ENCODE measurements around the gene ERI2.

Gene ERI2

GRCh38 chr16:20844588-20844987 is 38.3 kb upstream of the ERI2 start:
- no peak for TF ChIP-seq CTCF (IDR thresholded peaks at IDR 0.05; ENCODE audit: insufficient read depth, low read length, poor library complexity, severe bottlenecking)
- Histone ChIP-seq H3K27me3 (replicated peaks; ENCODE audit: control insufficient read depth, insufficient read depth, low read length) (no peaks in the 10 kb centered on the region), H3K36me3 (ENCODE audit: control insufficient read depth, insufficient read depth, low read length) (no peaks in the 10 kb centered on the region; the same call in 1 of the 2 replicates), H3K4me3 (replicated peaks; ENCODE audit: low read depth, low read length) (no peak overlapping the region)
- DNase-seq (ENCODE audit: extremely low read depth, insufficient read length), result no peak

GRCh38 chr16:20844054-20844453 is 37.8 kb upstream of the ERI2 start:
- no peak for DNase-seq (ENCODE audit: extremely low read depth, insufficient read length)
- TF ChIP-seq CTCF (IDR thresholded peaks at IDR 0.05; ENCODE audit: insufficient read depth, low read length, poor library complexity, severe bottlenecking), result no peak
- no peaks in the 10 kb centered on the region for H3K27me3 ChIP-seq (replicated peaks; ENCODE audit: control insufficient read depth, insufficient read depth, low read length)
- H3K36me3 ChIP-seq (ENCODE audit: control insufficient read depth, insufficient read depth, low read length), result no peaks in the 10 kb centered on the region; the same call in 1 of the 2 replicates
- no peak overlapping the region for H3K4me3 ChIP-seq (replicated peaks; ENCODE audit: low read depth, low read length)

- Histone ChIP-seq H3K4me3 (replicated peaks; ENCODE audit: low read depth, low read length) (no peak overlapping the region), H3K27me3 (replicated peaks; ENCODE audit: control insufficient read depth, insufficient read depth, low read length) (no peaks in the 10 kb centered on the region), H3K36me3 (ENCODE audit: control insufficient read depth, insufficient read depth, low read length) (no peaks in the 10 kb centered on the region; the same call in 1 of the 2 replicates)
- TF ChIP-seq CTCF (IDR thresholded peaks at IDR 0.05; ENCODE audit: insufficient read depth, low read length, poor library complexity, severe bottlenecking), result no peak
- DNase-seq (ENCODE audit: extremely low read depth, insufficient read length), result no peak
Observed at GRCh38 chr16:20839504-20839903, 33.2 kb upstream of the ERI2 start.

- no peak for DNase-seq (ENCODE audit: extremely low read depth, insufficient read length)
- Histone ChIP-seq H3K27me3 (replicated peaks; ENCODE audit: control insufficient read depth, insufficient read depth, low read length) (no peaks in the 10 kb centered on the region), H3K4me3 (replicated peaks; ENCODE audit: low read depth, low read length) (no peak overlapping the region), H3K36me3 (ENCODE audit: control insufficient read depth, insufficient read depth, low read length) (no peaks in the 10 kb centered on the region; the same call in 1 of the 2 replicates)
- TF ChIP-seq CTCF (IDR thresholded peaks at IDR 0.05; ENCODE audit: insufficient read depth, low read length, poor library complexity, severe bottlenecking), result no peak
Observed at GRCh38 chr16:20838240-20838639, 32.0 kb upstream of the ERI2 start.

GRCh38 chr16:20833086-20833485 is 26.8 kb upstream of the ERI2 start:
- no peaks in the 10 kb centered on the region for H3K36me3 ChIP-seq (ENCODE audit: control insufficient read depth, insufficient read depth, low read length)
- H3K4me3 ChIP-seq (replicated peaks; ENCODE audit: low read depth, low read length), result no peak overlapping the region
- no peak for TF ChIP-seq CTCF (IDR thresholded peaks at IDR 0.05; ENCODE audit: insufficient read depth, low read length, poor library complexity, severe bottlenecking)
- DNase-seq (ENCODE audit: extremely low read depth, insufficient read length), result no peak
- no peaks in the 10 kb centered on the region for H3K27me3 ChIP-seq (replicated peaks; ENCODE audit: control insufficient read depth, insufficient read depth, low read length)

- H3K4me3 ChIP-seq (replicated peaks; ENCODE audit: low read depth, low read length), result no peak overlapping the region
- H3K36me3 ChIP-seq (ENCODE audit: control insufficient read depth, insufficient read depth, low read length), result no peaks in the 10 kb centered on the region; the same call in 1 of the 2 replicates
- no peaks in the 10 kb centered on the region for H3K27me3 ChIP-seq (replicated peaks; ENCODE audit: control insufficient read depth, insufficient read depth, low read length)
- no peak for TF ChIP-seq CTCF (IDR thresholded peaks at IDR 0.05; ENCODE audit: insufficient read depth, low read length, poor library complexity, severe bottlenecking)
- no peak for DNase-seq (ENCODE audit: extremely low read depth, insufficient read length)
Observed at GRCh38 chr16:20830372-20830771, 24.1 kb upstream of the ERI2 start.

Measured in GM06990 (cell line).